Gastroesophageal sphincter (tissue), 3 donors: ENCODE measurements around the gene VTI1A.

ENCODE experiments used
- CTCF ChIP-seq, 4 experiments: fragments of 200-600 bp in 2 of 4; fragments of 450-650 bp in 2 of 4; sonication (generic) in 1 of 4; IDR thresholded peaks; one replicate each; pipeline ENCODE4 v1.5.1; 2017 to 2019; ENCODE audit warnings: antibody characterized with exemption in 4 of 4, mild to moderate bottlenecking in 2 of 4, moderate library complexity in 2 of 4
- EP300 ChIP-seq: sonication (generic); formaldehyde crosslinking; IDR thresholded peaks from one replicate; pipeline ENCODE4 v1.6.1; 2017; ENCODE audit warnings: antibody characterized with exemption, mild to moderate bottlenecking
- POLR2A ChIP-seq, 2 donors: fragments of 450-650 bp; IDR thresholded peaks; one replicate each; pipeline ENCODE4 v1.6.1; 2017; ENCODE audit warnings: antibody characterized with exemption in 2 of 2, mild to moderate bottlenecking in 2 of 2, moderate library complexity in 1 of 2

DNA sequence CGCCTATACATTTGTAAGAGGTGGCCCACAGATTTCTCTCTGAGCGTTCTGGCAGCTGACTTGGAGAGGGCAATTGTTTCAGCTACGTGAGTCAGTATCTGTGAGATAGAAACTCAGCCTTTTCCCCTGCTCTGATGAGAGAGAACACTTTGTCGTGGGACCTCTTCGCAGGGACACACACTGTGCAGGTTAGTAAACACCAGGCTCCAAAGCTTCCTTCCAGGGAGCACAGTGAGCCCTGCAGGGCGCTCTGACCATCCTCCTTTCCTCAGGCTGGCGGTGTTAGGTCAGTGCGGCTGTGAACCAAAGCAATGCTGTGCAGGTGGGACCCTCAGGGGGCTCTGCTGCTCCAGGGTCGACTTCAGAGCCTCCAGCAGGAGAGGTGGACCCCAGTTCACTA lies 350.8 kb downstream of the VTI1A start:
- TF ChIP-seq POLR2A (IDR thresholded peaks at IDR 0.05) (no peak), CTCF (IDR thresholded peaks at IDR 0.05) (no peak), EP300 (no peak)
